Stimulated activated CD8-positive, alpha-beta memory T cell treated with anti-CD3 and anti-CD28 coated beads, Interleukin-12 subunit alpha, Interleukin-12 subunit beta, amount 100 ng/mL, for 24 hours (primary cell): ENCODE measurements around the gene OR56A3.

Source experiments
- DNase-seq: peaks from one replicate; pipeline ENCODE4 v3.0.0-alpha.2; 2020; ENCODE audit errors: extremely low read depth

The OR56A3 gene

DNA sequence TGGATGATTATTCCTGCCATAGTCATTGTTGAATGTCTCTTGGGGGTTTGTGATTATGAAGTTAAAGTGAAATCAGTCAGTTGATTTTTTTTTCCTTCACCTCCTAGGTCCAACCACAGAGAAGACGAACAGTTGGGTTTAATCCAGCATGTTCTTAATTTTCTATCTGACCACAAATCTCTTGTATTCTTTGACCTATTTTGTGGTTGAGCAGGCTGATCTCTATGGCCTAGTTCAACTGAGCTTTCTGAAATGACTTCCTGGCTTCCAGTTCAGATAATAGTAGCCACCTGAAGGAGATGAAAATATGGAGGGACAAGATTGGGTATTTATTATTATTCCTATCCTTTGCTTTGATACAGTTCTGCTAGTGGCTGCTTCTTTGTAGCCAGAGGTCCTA, 31.5 kb downstream of the OR56A3 start:
- no peak for DNase-seq

DNA sequence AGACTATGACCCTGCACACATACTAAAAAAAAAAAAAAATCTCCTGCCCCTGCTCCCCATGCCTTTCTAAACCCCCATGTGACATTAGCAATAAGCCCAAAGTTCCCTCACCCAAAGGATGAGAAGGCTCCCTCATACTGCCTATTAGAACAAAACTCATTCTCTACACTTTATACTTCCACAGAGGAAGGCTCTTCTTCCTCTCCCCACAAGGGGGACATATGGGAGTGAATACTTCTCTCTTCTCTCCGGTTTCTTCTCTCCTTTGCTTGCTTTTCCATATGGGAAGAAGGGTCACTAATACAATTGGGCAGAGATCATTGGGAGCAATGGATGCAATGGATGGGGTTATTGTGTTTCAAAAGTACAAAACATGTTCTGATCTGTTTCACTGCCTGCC, 41.4 kb downstream of the OR56A3 start:
- no peak for DNase-seq

DNA sequence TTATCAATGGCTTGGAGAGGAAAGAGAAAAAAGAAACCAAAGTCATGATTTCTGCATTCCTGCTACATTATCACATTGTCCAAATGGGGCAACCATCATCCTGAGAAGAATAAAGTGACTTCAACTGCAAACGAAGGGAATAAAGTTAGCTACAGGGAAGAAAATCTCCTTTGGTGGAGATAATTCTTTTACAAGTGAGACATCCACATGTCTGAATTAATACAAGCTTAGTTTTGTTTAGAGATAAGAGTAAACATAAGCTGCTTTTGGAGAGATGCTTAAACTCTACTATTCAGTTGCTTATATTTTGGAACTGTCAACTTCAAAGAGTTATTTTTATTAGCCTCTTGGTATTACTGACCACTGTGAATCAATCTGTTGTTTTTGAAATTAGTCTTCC, 44.8 kb downstream of the OR56A3 start, which contains the start of gene OR52L1:
Gene OR52L1, minus strand, starts transcription at position 101 of the 400 bp plus-strand sequence. Its CDS starts 55 bp downstream, at position 46.
- DNase-seq = no peak

DNA sequence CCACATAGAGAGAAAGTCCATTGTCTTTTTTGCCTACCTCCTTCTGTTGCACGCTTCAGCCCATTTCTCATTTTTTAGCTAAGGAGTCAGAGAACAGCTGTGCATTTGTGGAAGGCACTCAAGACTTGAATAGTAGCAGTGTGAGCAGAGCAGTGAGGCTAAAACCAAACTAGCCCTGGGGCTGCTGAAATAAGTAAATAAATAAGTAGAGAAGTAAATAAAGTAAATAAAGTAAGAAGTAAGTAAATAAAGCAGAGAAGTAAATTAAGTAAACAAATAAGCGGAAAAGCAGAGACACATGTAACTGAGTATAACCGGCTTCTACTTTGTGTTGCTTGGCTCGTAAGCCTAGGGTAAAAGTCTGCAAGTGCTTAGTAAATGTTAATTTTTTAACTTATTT, 47.2 kb downstream of the OR56A3 start:
- no peak for DNase-seq

DNA sequence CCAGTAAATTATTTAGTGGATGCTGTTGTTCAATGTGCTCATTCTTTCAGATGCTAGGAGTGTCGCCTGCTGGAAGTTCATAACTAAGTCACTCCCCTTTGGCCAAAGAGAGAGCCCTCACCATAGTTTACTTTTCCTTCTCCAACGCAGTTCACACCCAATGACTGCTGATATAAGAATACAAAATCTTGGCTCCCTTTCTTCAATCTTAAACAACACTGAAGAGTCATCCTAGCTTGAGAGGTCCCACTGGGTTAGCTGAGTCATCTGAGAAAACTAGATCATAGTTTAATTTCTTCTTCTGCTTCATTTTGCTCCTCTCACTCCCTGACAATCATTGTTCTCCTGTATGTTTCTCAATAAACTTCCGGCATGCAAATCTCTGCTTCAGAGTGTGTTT, 50.1 kb downstream of the OR56A3 start:
- DNase-seq = no peak

DNA sequence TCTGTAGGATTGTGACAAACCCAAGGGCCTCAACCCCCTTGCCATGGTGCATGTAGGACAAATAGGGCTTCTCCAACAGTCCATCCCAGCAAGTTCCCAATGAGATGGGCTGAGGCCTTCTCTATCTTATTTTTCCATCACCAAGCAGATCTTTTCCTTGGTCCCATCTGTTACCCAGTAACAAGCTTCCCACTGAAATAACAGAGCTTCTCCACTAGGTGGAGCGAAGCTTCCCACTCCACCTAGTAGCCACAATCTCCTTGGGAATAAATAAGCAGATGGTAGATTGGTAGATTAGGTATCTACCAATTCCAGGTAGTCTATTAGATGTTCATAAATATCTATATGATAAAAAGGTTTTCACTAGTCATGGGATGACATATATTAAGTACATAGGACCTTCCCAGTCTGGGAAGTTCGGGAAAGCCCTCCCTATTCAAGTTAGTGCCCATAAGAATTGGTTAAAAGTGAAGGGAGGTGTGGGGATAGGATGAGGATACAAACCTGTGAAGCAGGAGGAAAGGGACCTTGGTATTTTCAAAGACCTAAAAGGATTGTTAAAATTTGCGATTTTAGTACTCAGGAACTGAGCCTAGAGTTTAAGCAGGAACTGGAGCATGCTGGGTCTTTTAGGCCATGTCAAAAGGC, 50.7 kb downstream of the OR56A3 start:
- no peak for DNase-seq

DNA sequence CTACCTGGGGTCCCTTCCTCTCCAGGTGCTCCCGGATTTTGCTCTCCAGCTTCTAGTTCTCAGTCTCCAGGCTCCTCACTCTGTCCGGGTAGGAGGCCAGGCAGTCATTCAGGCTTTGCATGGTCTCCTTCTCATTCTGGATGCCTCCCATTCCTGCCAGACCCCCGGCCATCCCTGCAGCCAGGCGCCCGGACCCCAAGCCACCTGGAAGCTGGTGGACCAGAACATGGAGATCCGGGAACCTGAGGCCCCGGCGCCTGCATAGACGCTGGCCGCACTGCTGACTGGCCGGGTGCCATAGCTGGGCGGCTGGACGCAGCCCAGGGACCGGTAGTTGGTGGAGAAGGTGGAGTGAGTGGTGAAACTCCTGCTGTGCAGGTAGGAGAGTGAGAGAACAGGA, 52.7 kb downstream of the OR56A3 start:
- no peak for DNase-seq
